Body of pancreas (tissue), 4 donors: ENCODE data around the gene CADM4.

Source experiments
- CTCF ChIP-seq, 7 experiments: fragments of 450-650 bp in 4 of 7; fragments of 200-600 bp in 3 of 7; sonication (generic) in 3 of 7; IDR thresholded peaks; one replicate each; pipeline ENCODE4 v1.5.1; 2016 to 2019; ENCODE audit warnings: antibody characterized with exemption in 7 of 7
- POLR2A ChIP-seq, 3 donors: fragments of 450-650 bp; IDR thresholded peaks; one replicate each; pipeline ENCODE4 v1.6.1; 2016; ENCODE audit warnings: antibody characterized with exemption in 3 of 3, mild to moderate bottlenecking in 2 of 3

- TF ChIP-seq CTCF (IDR thresholded peaks at IDR 0.05) (no peak), POLR2A (IDR thresholded peaks at IDR 0.05) (no peak)
Measured at GRCh38 chr19:43667126-43667875, 27.7 kb upstream of the CADM4 start.
